ENCODE results near the gene ABI2.
A peak's percentile ranks its signal among the peaks of the same experiment; 100 is the strongest.
"Not testable (repeated sequence)": the region's sequence is repeated elsewhere in the genome, so short reads cannot be mapped to it uniquely, and the experiment has no call there.

The ABI2 gene

GRCh38 chr2:203376173-203376572, 48.0 kb downstream of the ABI2 start:
- TF ChIP-seq, protein P1, sequence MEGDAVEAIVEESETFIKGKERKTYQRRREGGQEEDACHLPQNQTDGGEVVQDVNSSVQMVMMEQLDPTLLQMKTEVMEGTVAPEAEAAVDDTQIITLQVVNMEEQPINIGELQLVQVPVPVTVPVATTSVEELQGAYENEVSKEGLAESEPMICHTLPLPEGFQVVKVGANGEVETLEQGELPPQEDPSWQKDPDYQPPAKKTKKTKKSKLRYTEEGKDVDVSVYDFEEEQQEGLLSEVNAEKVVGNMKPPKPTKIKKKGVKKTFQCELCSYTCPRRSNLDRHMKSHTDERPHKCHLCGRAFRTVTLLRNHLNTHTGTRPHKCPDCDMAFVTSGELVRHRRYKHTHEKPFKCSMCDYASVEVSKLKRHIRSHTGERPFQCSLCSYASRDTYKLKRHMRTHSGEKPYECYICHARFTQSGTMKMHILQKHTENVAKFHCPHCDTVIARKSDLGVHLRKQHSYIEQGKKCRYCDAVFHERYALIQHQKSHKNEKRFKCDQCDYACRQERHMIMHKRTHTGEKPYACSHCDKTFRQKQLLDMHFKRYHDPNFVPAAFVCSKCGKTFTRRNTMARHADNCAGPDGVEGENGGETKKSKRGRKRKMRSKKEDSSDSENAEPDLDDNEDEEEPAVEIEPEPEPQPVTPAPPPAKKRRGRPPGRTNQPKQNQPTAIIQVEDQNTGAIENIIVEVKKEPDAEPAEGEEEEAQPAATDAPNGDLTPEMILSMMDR (IDR thresholded peaks at IDR 0.05; ENCODE audit: insufficient read depth, low read depth, low read length, missing control alignments): no peak
- no peak for DNase-seq (ENCODE audit: low read depth)
- H3K4me3 ChIP-seq (ENCODE audit: low read length): no peak overlapping the region

DNA sequence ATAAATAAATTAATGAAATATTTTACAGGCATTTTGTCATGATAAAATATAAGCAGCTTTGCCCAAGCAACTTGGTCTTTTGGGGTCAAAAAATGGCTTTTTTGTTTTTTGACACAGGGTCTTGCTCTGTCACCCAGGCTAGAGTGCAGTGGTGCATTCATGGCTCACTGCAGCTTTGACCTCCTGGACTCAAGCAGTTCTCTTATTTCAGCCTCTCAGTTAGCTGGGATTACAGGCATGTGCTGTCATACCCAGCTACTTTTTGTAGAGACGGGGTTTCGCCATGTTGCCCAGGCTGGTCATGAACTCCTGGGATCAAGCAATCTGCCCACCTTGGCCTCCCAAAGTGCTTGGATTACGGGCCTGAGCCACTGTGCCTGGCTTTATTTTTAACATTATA, 51.0 kb downstream of the ABI2 start:
- TF ChIP-seq, protein P1 (IDR thresholded peaks at IDR 0.05; ENCODE audit: insufficient read depth, low read depth, low read length, missing control alignments): no peak
- no peak overlapping the region for H3K4me3 ChIP-seq (ENCODE audit: low read length)
- DNase-seq (ENCODE audit: low read depth): no peak

GRCh38 chr2:203383038-203383437, 54.8 kb downstream of the ABI2 start:
- TF ChIP-seq, protein P1 (IDR thresholded peaks at IDR 0.05; ENCODE audit: insufficient read depth, low read depth, low read length, missing control alignments): no peak
- peak; percentile 24 for DNase-seq (ENCODE audit: low read depth)
- H3K4me3 ChIP-seq (ENCODE audit: low read length): no peak overlapping the region

- not testable (repeated sequence) for DNase-seq (ENCODE audit: low read depth); H3K4me3 ChIP-seq (ENCODE audit: low read length)
These were observed 60.0 kb downstream of the ABI2 start for GRCh38 chr2:203388153-203388552.

- no peak overlapping the region for H3K4me3 ChIP-seq (ENCODE audit: low read length)
- DNase-seq (ENCODE audit: low read depth): no peak
- TF ChIP-seq, protein P1 (IDR thresholded peaks at IDR 0.05; ENCODE audit: insufficient read depth, low read depth, low read length, missing control alignments): no peak
These were observed 66.5 kb downstream of the ABI2 start for GRCh38 chr2:203394519-203395227.

- DNase-seq (ENCODE audit: low read depth): no peak
- H3K4me3 ChIP-seq (ENCODE audit: low read length): no peak overlapping the region
- TF ChIP-seq, protein P1 (IDR thresholded peaks at IDR 0.05; ENCODE audit: insufficient read depth, low read depth, low read length, missing control alignments): no peak
These were observed 67.7 kb downstream of the ABI2 start for GRCh38 chr2:203395858-203396257.

DNA sequence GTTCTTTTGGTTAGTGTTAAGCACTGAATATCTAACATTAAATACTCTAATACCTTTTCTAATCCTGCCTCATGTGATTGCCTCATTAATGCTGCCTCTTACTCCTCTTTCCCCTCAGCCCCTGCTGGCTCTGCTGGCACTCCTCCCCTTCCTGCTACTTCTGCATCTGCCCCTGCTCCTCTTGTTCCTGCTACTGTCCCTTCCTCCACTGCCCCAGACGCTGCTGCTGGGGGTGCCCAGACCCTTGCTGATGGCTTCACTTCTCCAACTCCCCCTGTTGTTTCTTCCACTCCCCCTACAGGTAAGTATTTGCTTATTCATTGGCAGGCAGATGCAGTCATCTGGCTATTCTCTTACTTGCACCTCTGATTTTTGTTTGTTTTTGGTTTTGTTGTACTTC, 68.5 kb downstream of the ABI2 start:
- no peak for DNase-seq (ENCODE audit: low read depth)
- TF ChIP-seq, protein P1 (IDR thresholded peaks at IDR 0.05; ENCODE audit: insufficient read depth, low read depth, low read length, missing control alignments): peak; percentile 30
- no peak overlapping the region for H3K4me3 ChIP-seq (ENCODE audit: low read length)
